NCI-H1105 (cell line): ENCODE results near the gene OSBPL6.
"Not testable (repeated sequence)": the region's sequence is repeated elsewhere in the genome, so short reads cannot be mapped to it uniquely, and the experiment has no call there.

Experiments used
- DNase-seq: peaks from one replicate; lab custom pipeline; 2025; lab: John Stamatoyannopoulos, UW

The OSBPL6 gene

DNA sequence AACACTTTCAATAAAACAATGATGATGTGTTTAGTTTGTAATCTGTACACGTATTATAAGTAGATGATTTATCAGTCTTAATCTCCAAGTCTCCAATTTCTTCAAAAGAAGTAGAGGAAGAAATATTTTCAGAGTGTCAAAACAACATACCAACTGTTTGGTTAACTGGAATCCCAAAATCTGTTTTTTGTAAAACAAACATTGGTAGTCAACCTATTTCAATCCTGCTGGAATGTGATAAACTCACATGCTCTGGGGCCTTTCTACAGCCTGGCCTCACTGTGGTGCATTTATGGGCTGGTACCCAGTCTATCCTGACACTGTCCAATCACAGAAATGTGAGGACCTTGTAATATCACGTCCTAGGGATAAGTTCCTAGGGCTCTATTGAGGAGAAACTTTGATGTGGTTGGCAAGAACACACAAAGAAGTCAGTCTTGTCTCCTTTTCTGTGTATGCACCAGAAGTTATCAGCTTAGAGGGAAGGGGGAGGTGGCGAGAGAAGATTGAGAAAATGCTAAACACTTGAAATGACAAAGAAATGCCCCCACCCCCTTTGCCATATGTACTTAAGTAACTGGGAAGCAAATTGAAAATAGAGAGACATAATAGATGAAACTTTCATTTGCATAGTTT is 209.5 kb downstream of the OSBPL6 start:
- DNase-seq: no peak

DNA sequence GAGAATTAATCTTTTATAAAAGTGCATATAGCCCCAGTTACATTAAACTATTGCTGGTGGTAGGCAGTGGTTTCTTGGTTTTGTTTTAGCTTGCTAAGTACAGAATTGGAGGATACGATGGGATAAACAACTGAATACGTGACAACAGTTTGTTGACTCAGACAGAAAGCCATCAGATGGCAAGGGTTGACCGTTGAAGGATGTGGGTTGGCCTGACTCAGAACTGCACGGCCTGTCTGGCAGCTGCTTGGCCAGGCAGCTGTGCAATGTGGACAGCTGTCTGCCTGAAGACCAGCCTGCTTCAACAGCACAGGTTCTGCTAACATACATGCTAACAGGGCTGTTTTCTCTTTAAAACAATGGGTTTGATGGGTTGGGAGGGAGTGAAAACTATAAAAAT is 210.1 kb downstream of the OSBPL6 start:
- no peak for DNase-seq

- DNase-seq: no peak
Measured at GRCh38 chr2:178409261-178409660, 214.9 kb downstream of the OSBPL6 start.

GRCh38 chr2:178412047-178412446 is 217.7 kb downstream of the OSBPL6 start:
- no peak for DNase-seq

DNA sequence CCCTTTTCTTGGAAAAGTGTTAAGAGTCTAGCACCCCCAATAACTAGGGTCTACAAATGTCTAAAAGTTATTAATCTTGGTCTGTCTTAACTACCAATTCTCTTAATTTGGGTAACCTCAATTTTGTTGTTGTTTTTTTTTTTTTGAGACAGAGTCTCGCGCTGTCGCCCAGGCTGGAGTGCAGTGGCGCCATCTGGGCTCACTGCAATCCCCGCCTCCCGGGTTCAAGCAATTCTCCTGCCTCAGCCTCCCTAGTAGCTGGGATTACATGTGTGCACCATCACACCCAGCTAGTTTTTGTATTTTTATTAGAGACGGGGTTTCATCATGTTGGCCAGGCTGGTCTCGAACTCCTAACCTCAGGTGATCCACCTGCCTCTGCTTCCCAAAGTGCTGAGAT is 218.1 kb downstream of the OSBPL6 start:
- not testable (repeated sequence) for DNase-seq

- DNase-seq: peak; percentile 75
Measured at GRCh38 chr2:178413472-178414265, 219.4 kb downstream of the OSBPL6 start.

- peak; percentile 87 for DNase-seq
Measured at GRCh38 chr2:178414266-178415247, 220.2 kb downstream of the OSBPL6 start.

DNA sequence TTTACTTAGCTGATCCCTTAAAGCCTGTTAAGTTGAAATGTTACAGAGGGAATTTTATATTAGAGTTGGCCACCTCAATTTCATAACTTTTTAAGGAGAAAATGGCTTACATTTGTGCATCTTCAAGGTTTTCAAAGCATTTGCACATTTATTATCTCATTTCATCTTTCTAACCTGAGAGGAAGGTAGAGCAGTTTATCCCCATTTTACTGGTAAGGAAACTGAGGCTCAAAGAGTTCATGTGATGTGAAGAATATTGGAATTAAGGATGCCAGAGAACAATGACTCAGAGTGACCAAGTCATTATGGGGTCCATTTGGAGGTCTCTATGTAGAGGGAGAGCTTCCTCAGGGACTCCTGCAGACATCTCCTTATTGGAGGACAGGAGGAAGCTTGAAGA is 221.7 kb downstream of the OSBPL6 start:
- DNase-seq: no peak

GRCh38 chr2:178417916-178418315 is 223.6 kb downstream of the OSBPL6 start:
- DNase-seq: no peak

DNA sequence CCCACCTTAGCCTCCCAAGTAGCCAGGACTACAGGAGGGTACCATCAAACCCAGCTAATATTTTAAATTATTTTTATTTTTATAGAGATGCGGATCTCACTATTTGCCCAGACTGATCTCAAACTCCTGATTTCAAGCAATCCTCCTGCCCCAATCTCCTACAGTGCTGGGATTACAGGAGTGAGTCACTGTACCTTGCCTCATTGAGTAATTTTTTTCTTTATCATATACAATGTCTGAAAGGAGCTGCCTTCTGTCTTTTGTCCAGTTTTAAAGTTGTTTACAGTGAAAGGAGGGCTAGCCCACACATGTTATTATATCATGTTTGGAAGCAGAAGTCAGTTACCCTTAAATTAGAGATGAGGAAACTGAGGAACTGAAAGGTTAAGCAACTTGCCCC is 224.1 kb downstream of the OSBPL6 start:
- DNase-seq: no peak

DNA sequence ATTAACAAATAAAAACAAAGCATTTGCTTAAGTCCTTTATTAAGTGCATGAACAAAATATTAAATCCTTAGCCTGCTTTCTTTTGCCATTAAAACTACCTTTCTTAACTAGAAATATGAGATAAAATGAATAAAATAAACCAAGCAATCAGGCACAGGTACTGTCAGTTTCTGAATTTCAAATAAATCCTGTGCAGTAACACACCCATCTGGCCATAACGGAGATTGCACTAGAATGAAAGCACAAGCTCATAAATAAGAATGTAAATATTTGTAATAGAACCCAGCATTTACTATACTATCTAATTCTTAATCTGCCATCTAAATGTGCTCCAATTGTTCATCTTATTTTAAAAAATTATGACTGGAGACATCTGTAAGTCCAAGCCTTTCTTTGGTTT is 224.8 kb downstream of the OSBPL6 start:
- no peak for DNase-seq

- DNase-seq: no peak
Measured at GRCh38 chr2:178420463-178420999, 226.2 kb downstream of the OSBPL6 start.

DNA sequence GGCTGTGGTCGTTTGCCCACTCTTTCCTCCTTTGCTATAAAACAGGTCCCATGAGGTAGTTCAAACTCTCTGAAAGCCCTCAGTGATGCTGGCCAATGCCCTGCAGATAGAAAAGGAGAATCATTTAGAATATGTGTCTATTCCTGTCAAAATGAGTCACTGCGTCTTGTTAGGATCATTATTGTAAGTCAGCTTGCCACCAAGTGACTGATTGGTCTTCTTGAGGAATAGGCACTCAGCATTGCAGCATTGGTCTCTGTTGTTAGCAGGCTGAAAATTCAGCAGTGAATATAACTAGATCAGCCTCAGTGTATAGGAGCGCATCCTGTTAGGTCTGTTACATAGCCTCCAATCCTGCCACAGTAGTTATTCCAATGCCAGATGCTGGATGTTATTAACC is 227.8 kb downstream of the OSBPL6 start:
- DNase-seq: no peak

DNA sequence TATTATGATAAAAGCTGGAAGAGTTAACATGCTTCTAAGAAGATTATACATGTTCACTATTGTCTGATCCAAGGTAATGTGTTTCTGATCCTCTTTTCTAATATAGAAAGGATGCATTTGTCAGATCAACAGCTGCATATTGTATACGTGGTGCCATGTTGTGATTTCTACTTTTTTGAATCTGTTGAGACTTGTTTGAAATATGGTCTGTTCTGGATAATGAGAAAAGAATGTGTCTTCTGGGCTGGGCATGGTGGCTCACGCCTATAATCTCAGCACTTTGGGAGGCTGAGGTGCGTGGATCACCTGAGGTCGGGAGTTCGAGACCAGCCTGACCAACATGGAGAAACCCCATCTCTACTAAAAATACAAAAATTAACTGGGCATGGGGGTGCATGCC is 229.4 kb downstream of the OSBPL6 start:
- not testable (repeated sequence) for DNase-seq

DNA sequence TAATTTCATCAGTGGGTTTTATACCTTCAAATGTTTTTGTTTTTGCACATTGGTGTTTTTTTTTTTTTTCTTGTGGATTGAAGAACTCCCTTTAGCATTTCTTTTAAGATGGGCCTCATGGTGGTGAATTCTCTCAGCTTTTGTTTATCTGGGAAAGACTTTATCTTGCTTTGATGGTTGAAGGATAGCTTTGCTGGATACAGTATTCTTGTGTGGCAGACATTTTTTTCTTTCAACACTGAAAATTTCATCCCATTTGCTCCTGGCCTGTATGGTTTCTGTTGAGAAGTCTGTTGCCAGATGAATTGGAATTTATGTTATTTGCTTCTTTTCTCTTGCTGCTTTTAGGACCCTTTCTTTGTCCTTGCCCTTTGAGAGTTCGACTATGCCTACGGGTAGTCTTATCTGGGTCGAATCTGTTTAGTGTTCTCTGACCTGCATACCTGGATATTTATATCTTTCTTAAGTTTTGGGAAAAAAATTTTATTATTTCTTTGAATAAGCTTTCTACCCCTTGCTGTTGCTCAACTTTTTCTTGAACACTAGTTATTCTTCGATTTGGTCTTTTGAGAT is 231.0 kb downstream of the OSBPL6 start:
- DNase-seq: no peak

DNA sequence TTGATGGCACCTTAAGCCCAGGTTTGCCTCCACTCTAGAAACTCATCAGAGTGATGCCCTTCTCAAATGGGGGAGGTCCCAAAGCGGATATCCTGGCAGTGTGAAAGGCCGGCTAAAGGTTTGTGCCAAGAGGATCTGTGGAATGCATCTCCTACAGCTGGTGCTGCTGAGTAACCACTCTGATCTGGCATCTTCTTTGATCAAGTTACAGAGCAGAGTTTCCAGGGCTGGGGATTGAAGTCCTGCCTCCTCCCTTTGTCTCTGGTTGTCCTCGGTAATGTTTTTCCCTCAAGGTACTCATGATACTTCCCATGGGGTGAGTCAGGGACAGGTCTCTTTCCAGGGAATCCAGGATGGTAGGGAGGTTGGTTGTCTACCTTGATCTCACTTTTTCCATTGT is 232.1 kb downstream of the OSBPL6 start:
- DNase-seq: no peak

DNA sequence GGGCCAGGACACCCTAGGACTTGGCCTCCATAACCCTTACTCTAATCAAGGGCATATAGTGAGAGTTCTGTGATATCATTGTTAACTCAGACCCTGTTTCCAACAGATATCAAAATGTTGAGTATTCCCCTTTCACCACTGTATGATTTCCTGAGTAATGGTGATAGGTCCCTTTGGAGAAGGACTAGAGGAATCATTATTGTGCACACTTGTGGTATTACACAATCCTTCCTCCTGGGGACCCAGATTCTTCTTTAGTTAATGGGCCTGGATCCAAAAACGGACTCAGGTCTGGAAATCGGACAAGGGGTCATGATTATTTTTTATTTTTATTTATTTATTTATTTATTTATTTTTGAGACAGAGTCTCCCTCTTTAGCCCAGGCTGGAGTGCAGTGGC is 233.1 kb downstream of the OSBPL6 start:
- no peak for DNase-seq

DNA sequence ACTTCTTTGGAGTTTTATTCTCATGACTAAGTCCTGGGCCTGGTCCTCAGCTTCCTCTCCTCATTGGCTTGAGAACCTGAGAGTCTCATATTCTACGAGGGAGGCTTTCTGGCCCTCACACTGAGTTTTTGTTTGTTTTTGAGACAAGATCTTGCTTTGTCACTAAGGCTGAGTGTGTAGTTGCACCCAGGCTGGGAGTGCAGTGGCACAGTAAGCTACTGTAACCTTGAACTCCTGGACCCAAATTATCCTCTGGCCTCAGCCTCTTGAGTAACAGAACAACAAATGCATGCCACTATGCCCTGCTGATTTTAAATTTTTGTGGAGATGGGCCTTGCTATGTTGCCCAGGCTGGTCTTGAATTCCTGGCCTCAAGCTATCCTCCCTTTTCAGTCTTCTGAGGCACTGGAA is 234.1 kb downstream of the OSBPL6 start:
- no peak for DNase-seq

GRCh38 chr2:178429336-178429735 is 235.0 kb downstream of the OSBPL6 start:
- DNase-seq: no peak

- no peak for DNase-seq
Measured at GRCh38 chr2:178436662-178437061, 242.3 kb downstream of the OSBPL6 start.

DNA sequence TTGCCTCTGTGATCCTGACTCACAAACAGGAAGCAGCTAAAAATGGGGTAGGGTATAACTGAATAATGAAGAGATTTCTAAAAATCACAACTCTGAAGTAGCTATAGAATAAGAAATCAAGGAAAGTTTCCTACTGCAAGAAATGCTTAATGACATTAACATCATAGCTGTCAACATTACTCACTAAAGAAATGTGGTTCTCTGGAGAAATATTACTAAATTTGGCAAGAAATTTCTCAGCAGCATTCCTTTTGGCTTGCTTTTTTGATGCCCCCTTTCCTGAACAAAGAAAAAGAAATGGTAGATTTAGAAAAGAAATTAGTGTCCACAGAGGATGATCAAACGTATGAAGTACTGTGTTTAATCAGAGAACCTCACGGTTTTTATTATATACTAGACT is 247.1 kb downstream of the OSBPL6 start:
- no peak for DNase-seq
